ENCODE results near the gene UVSSA.

UVSSA gene

GRCh38 chr4:1375761-1376322, 28.8 kb downstream of the UVSSA start:
- Histone ChIP-seq H3K4me3 (ENCODE audit: low read length) (no peak overlapping the region), H3K36me3 (replicated peaks; ENCODE audit: insufficient read depth, low read length) (no peaks in the 10 kb centered on the region), H3K27ac (ENCODE audit: low read length) (no peak overlapping the region), H3K9me2 (replicated peaks; ENCODE audit: insufficient read depth, low read length) (no peaks in the 10 kb centered on the region), H3K4me2 (ENCODE audit: low read depth, low read length) (no peak overlapping the region), H4K20me1 (ENCODE audit: insufficient read depth, low read length) (no peaks in the 10 kb centered on the region), H3K9ac (ENCODE audit: low read length) (no peak overlapping the region), H3K79me2 (ENCODE audit: low read length) (no peaks in the 10 kb centered on the region), H3K9me3 (replicated peaks; ENCODE audit: insufficient read depth, low read length) (no peaks in the 10 kb centered on the region), H2AFZ (ENCODE audit: low read length) (no peak overlapping the region), H3K27me3 (replicated peaks; ENCODE audit: insufficient read depth, low read length) (no peaks in the 10 kb centered on the region), H3K4me1 (ENCODE audit: low read length) (no peaks in the 10 kb centered on the region), H3F3A (ENCODE audit: insufficient read depth, low read length) (no peaks in the 10 kb centered on the region)
- DNase-seq = no peak
- TF ChIP-seq EZH2phosphoT487 (IDR thresholded peaks at IDR 0.05; ENCODE audit: low read length) (no peak), EZH2 (optimal IDR thresholded peaks at IDR 0.05; ENCODE audit: low read depth, low read length) (no peak)
- TF ChIP-seq, protein P1, sequence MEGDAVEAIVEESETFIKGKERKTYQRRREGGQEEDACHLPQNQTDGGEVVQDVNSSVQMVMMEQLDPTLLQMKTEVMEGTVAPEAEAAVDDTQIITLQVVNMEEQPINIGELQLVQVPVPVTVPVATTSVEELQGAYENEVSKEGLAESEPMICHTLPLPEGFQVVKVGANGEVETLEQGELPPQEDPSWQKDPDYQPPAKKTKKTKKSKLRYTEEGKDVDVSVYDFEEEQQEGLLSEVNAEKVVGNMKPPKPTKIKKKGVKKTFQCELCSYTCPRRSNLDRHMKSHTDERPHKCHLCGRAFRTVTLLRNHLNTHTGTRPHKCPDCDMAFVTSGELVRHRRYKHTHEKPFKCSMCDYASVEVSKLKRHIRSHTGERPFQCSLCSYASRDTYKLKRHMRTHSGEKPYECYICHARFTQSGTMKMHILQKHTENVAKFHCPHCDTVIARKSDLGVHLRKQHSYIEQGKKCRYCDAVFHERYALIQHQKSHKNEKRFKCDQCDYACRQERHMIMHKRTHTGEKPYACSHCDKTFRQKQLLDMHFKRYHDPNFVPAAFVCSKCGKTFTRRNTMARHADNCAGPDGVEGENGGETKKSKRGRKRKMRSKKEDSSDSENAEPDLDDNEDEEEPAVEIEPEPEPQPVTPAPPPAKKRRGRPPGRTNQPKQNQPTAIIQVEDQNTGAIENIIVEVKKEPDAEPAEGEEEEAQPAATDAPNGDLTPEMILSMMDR (IDR thresholded peaks at IDR 0.05; ENCODE audit: low read length) = no peak

GRCh38 chr4:1376391-1376840, 29.4 kb downstream of the UVSSA start:
- Histone ChIP-seq H3F3A (ENCODE audit: insufficient read depth, low read length) (no peaks in the 10 kb centered on the region), H3K27ac (ENCODE audit: low read length) (no peak overlapping the region), H3K4me3 (ENCODE audit: low read length) (no peak overlapping the region), H3K9me3 (replicated peaks; ENCODE audit: insufficient read depth, low read length) (no peaks in the 10 kb centered on the region), H3K9ac (ENCODE audit: low read length) (no peak overlapping the region), H3K4me2 (ENCODE audit: low read depth, low read length) (no peak overlapping the region), H4K20me1 (ENCODE audit: insufficient read depth, low read length) (no peaks in the 10 kb centered on the region), H3K36me3 (replicated peaks; ENCODE audit: insufficient read depth, low read length) (no peaks in the 10 kb centered on the region), H3K79me2 (ENCODE audit: low read length) (no peaks in the 10 kb centered on the region), H3K9me2 (replicated peaks; ENCODE audit: insufficient read depth, low read length) (no peaks in the 10 kb centered on the region), H2AFZ (ENCODE audit: low read length) (no peak overlapping the region), H3K27me3 (replicated peaks; ENCODE audit: insufficient read depth, low read length) (no peaks in the 10 kb centered on the region), H3K4me1 (ENCODE audit: low read length) (no peaks in the 10 kb centered on the region)
- TF ChIP-seq EZH2 (optimal IDR thresholded peaks at IDR 0.05; ENCODE audit: low read depth, low read length) = no peak
- TF ChIP-seq, protein P1 (IDR thresholded peaks at IDR 0.05; ENCODE audit: low read length) = no peak
- TF ChIP-seq EZH2phosphoT487 (IDR thresholded peaks at IDR 0.05; ENCODE audit: low read length) = no peak
- no peak for DNase-seq

GRCh38 chr4:1376841-1377605, 30.0 kb downstream of the UVSSA start:
- TF ChIP-seq EZH2 (optimal IDR thresholded peaks at IDR 0.05; ENCODE audit: low read depth, low read length) = no peak
- no peak for TF ChIP-seq EZH2phosphoT487 (IDR thresholded peaks at IDR 0.05; ENCODE audit: low read length)
- TF ChIP-seq, protein P1 (IDR thresholded peaks at IDR 0.05; ENCODE audit: low read length) = no peak
- Histone ChIP-seq H3K4me2 (ENCODE audit: low read depth, low read length) (no peak overlapping the region), H2AFZ (ENCODE audit: low read length) (no peak overlapping the region), H3K9me3 (replicated peaks; ENCODE audit: insufficient read depth, low read length) (no peaks in the 10 kb centered on the region), H3K9ac (ENCODE audit: low read length) (no peak overlapping the region), H3K27me3 (replicated peaks; ENCODE audit: insufficient read depth, low read length) (no peaks in the 10 kb centered on the region), H3F3A (ENCODE audit: insufficient read depth, low read length) (no peaks in the 10 kb centered on the region), H3K4me1 (ENCODE audit: low read length) (no peaks in the 10 kb centered on the region), H3K4me3 (ENCODE audit: low read length) (no peak overlapping the region), H3K79me2 (ENCODE audit: low read length) (no peaks in the 10 kb centered on the region), H3K9me2 (replicated peaks; ENCODE audit: insufficient read depth, low read length) (no peaks in the 10 kb centered on the region), H4K20me1 (ENCODE audit: insufficient read depth, low read length) (no peaks in the 10 kb centered on the region), H3K36me3 (replicated peaks; ENCODE audit: insufficient read depth, low read length) (no peaks in the 10 kb centered on the region), H3K27ac (ENCODE audit: low read length) (no peak overlapping the region)
- DNase-seq = no peak

Measured in MM.1S (cell line).